Left lung (tissue), 10 donors: ENCODE data around the gene MIPEP. TPM values are rescaled to one million over a fixed set of nuclear protein-coding genes. Genes with fewer than 3 reads are reported as not detected.
A peak's percentile ranks its signal among the peaks of the same experiment; 100 is the strongest.

ENCODE experiments used
- ATAC-seq: fragments of 200-7000 bp; cut with Tn5 transposase; one replicate; pipeline ENCODE4 v1.9.1; 2020; ENCODE audit warnings: moderate library complexity
- DNase-seq, 4 donors: peaks; one replicate each; pipeline ENCODE4 v3.0.0-alpha.2; 2013 to 2020
- H3K27ac ChIP-seq, 2 donors: fragments of 200-600 bp; sonication (generic) in 1 of 2; one replicate each; pipeline versions ENCODE4 v1.5.0 to v1.8.0; 2020 to 2021
- H3K27me3 ChIP-seq, 2 donors: fragments of 200-600 bp; sonication (generic) in 1 of 2; one replicate each; pipeline versions ENCODE4 v1.5.0 to v1.8.0; 2020 to 2021
- H3K36me3 ChIP-seq, 2 donors: fragments of 200-600 bp; sonication (generic) in 1 of 2; one replicate each; pipeline versions ENCODE4 v1.5.0 to v1.8.0; 2020 to 2021
- H3K4me1 ChIP-seq, 2 donors: fragments of 200-600 bp; one replicate each; pipeline ENCODE4 v1.8.0; 2021
- H3K4me3 ChIP-seq, 2 donors: fragments of 200-600 bp; sonication (generic) in 1 of 2; one replicate each; pipeline versions ENCODE4 v1.5.0 to v1.8.0; 2020 to 2021; ENCODE audit warnings: mild to moderate bottlenecking in 1 of 2
- H3K9me3 ChIP-seq, 2 donors: fragments of 200-600 bp; sonication (generic) in 1 of 2; one replicate each; pipeline versions ENCODE4 v1.5.0 to v1.8.0; 2020 to 2021
- intact Hi-C, 2 donors: fragments of 100-400 bp; cut with DNase I; formaldehyde crosslinking; loops; one replicate each; pipeline versions ENCODE4 v1.11.2 to v1.14.2; 2022
- polyA plus RNA-seq, 6 donors: library from polyadenylated mRNA; unstranded; fragments of 120-200 nt; gene quantifications; one replicate each; pipeline ENCODE4 v1.2.1, GENCODE V29; 2013; ENCODE audit not compliant: insufficient read length in 6 of 6
- total RNA-seq, 2 donors: library from RNA; stranded (reverse); fragmentation: NEBNext Ultra II Directional; extraction: Animal tissue kit (Norgen Biotek cat#: 25700); gene quantifications; one replicate each; pipeline ENCODE4 v1.2.1, GENCODE V29; 2021
- TF ChIP-seq, protein P1 (sequence below), 2 donors: fragments of 200-600 bp; sonication (generic) in 1 of 2; IDR thresholded peaks; one replicate each; pipeline versions ENCODE4 v1.5.0 to v1.8.0; 2021; ENCODE audit warnings: antibody characterized with exemption in 2 of 2
- donor health status: DM: no; HTN: yes; CAD: no.
- donor health status: DM: no; HTN: no; CAD: no.

The MIPEP gene
- total and polyA plus RNA-seq, 8 donors: 15.6 to 26.2 (median 17.4) TPM

- H3K9me3 ChIP-seq: no peaks in the 10 kb centered on the region
- no peaks in the 10 kb centered on the region for H3K4me1 ChIP-seq
- H3K36me3 ChIP-seq: no peaks in the 10 kb centered on the region
- no peak overlapping the region for H3K27ac ChIP-seq
- no peak for ATAC-seq
- no peak for DNase-seq
- TF ChIP-seq, protein P1, sequence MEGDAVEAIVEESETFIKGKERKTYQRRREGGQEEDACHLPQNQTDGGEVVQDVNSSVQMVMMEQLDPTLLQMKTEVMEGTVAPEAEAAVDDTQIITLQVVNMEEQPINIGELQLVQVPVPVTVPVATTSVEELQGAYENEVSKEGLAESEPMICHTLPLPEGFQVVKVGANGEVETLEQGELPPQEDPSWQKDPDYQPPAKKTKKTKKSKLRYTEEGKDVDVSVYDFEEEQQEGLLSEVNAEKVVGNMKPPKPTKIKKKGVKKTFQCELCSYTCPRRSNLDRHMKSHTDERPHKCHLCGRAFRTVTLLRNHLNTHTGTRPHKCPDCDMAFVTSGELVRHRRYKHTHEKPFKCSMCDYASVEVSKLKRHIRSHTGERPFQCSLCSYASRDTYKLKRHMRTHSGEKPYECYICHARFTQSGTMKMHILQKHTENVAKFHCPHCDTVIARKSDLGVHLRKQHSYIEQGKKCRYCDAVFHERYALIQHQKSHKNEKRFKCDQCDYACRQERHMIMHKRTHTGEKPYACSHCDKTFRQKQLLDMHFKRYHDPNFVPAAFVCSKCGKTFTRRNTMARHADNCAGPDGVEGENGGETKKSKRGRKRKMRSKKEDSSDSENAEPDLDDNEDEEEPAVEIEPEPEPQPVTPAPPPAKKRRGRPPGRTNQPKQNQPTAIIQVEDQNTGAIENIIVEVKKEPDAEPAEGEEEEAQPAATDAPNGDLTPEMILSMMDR (IDR thresholded peaks at IDR 0.05): no peak
- intact Hi-C loops: no loop called here
- no peaks in the 10 kb centered on the region for H3K27me3 ChIP-seq
- H3K4me3 ChIP-seq: no peak overlapping the region
Measured at GRCh38 chr13:23731709-23732108, 157.5 kb downstream of the MIPEP start.

- Histone ChIP-seq H3K36me3 (no peaks in the 10 kb centered on the region), H3K4me3 (no peak overlapping the region), H3K27me3 (no peaks in the 10 kb centered on the region), H3K27ac (peak overlapping the region; percentile 39 to 44), H3K4me1 (peaks cover 0 to 4% of the 10 kb centered on the region in 2 donors), H3K9me3 (no peaks in the 10 kb centered on the region)
- no peak for DNase-seq
- intact Hi-C loops: no loop called here
- TF ChIP-seq, protein P1 (IDR thresholded peaks at IDR 0.05): no peak
- ATAC-seq: peak; percentile 89
Measured at GRCh38 chr13:23730251-23730650, 158.9 kb downstream of the MIPEP start.

GRCh38 chr13:23729531-23729930 lies 159.7 kb downstream of the MIPEP start:
- H3K4me3 ChIP-seq: no peak overlapping the region
- DNase-seq: no peak
- TF ChIP-seq, protein P1 (IDR thresholded peaks at IDR 0.05): no peak
- intact Hi-C loops: no loop called here
- no peaks in the 10 kb centered on the region for H3K9me3 ChIP-seq
- peak overlapping the region; percentile 26 to 39 for H3K27ac ChIP-seq
- H3K4me1 ChIP-seq: peaks cover 0 to 4% of the 10 kb centered on the region in 2 donors
- ATAC-seq: peak; percentile 30
- no peaks in the 10 kb centered on the region for H3K27me3 ChIP-seq
- no peaks in the 10 kb centered on the region for H3K36me3 ChIP-seq

GRCh38 chr13:23728807-23729206 lies 160.4 kb downstream of the MIPEP start:
- intact Hi-C loops: no loop called here
- no peak for DNase-seq
- Histone ChIP-seq H3K4me1 (peaks cover 0 to 4% of the 10 kb centered on the region in 2 donors), H3K27me3 (no peaks in the 10 kb centered on the region), H3K36me3 (no peaks in the 10 kb centered on the region), H3K4me3 (no peak overlapping the region), H3K9me3 (no peaks in the 10 kb centered on the region), H3K27ac (no peak overlapping the region)
- TF ChIP-seq, protein P1 (IDR thresholded peaks at IDR 0.05): no peak
- ATAC-seq: no peak

DNA sequence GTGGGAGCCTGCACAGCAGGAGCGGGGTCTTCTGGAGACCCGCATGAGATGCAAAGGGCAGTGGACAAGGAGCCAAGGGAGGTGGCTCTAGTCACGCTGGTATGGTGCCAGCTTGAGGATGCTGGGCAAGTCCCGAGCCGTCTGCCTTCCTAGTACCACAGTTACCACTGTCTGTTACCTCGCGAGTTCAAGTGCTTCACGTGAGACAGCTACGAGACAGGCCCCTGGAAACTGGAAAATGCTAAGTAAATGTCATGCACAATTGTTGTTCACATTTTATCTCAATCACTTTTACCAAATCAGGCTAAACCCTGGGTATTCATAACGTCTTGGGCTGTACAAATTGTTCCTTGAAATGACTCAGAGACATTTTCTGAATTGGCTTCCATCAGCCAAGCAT lies 163.3 kb downstream of the MIPEP start:
- intact Hi-C loops: no loop called here

More for the DNA sequence above, 163.3 kb downstream of the MIPEP start:
- H3K36me3 ChIP-seq: no peaks in the 10 kb centered on the region
- ATAC-seq (no peak), DNase-seq (no peak)
- H3K27me3 ChIP-seq: no peaks in the 10 kb centered on the region
- TF ChIP-seq, protein P1 (IDR thresholded peaks at IDR 0.05): no peak
- H3K4me3 ChIP-seq: no peak overlapping the region
- H3K9me3 ChIP-seq: no peaks in the 10 kb centered on the region
- H3K27ac ChIP-seq: no peak overlapping the region
- peaks cover 0 to 11% of the 10 kb centered on the region in 2 donors for H3K4me1 ChIP-seq
